GM19099 (cell line): ENCODE results near the gene RTN4R.

Experiments
- POLR2A ChIP-seq: IDR thresholded peaks from 3 replicates; pipeline ENCODE4 v1.6.1; 2011; ENCODE audit warnings: low read depth; ENCODE audit not compliant: insufficient read length; ENCODE audit errors: extremely low read depth

Gene RTN4R

DNA sequence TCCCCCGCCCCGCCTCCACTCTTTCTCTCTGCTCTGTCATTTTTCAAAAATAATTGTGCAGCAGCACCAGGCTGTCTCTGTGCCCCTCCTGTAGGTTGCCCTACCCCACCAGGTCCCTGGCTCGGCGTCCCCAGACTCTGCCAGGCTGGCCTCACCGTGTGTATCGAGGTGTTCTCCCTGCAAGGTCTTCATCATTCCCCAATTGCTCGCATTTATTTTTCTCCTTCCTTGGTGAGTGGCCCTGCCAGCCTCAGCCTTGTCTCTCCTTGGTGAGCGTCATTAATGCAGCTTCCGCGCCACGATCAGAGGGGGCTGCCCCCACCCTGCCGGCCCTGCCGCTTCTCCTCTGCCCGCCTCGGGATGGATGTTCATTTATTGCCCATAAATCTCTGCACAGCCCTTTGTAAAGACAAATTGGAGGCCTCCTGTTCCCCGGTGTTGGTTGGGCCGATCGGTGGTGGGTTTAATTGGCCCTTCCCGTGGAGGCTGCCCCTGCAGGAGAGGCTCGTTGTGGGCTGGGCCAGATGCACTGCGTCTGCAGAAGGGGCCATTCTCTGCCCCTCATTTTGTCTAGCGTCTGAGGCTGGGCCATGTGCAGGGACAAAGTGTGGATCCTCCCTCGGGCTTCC, 33.2 kb downstream of the RTN4R start:
- TF ChIP-seq POLR2A = no peak

DNA sequence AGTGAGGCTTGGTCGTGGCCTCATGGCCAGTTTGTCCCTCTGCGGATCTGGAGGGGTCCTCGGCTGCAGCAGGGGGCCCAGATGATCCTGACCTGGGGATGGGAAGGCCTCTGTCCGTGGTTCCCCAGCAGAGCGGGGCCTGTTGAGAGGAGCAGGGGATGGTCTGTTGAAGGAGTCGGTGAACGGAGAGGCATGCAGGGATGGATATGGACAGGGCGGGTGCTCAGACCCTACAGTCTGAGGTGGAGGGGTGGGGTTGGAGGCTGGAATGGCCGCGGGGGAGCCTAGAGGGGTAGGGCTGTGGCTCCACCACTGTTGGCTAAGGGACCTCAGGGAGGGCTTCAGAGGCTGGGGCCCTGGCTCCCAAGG, 33.8 kb downstream of the RTN4R start:
- no peak for TF ChIP-seq POLR2A

DNA sequence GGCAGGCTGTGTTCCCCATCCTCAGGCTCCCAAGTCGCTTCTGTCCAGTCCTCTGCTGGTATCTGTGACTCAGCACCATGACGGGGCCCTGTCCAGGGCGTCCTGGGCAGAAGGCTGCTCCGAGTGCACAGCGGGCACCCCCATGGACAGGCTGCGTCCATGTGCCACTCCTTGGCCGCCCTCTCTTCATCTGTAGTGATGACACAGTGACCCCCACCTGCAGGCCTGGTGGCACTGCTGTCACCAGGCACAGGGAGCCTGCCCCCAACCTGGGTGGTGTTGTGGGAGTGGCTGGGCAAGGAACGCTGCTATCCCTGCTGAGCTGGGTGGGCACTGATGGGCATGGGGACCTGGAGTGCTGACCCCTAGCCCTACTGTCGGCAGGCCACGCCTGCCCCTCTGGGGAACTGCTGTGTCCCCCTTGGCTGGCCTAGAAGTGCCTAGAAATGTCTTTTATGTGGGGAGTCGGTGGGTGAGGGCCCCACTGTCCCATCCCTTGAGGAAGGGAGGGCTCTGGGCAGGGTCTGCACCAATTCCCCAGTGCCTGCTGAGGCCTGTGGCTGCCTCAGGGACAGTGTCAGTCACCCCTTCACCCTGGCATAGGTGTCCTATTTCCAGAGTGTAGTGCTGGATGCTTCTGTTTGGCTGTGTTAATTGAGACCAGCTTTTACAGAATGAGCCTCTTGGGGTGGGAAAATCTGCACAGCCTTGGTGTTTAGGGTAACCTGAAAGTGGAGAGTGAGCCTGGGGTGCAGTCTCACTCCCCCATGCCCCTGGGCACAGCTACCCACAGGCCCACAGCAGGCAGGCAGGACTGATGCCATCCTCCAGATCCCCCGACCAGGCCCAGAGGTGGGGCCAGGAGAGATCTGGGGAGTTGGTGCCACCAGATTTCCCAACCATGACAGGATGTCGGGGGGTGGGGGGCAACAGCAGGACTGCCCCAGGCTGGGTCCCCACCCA, 34.5 kb downstream of the RTN4R start:
- TF ChIP-seq POLR2A = no peak

DNA sequence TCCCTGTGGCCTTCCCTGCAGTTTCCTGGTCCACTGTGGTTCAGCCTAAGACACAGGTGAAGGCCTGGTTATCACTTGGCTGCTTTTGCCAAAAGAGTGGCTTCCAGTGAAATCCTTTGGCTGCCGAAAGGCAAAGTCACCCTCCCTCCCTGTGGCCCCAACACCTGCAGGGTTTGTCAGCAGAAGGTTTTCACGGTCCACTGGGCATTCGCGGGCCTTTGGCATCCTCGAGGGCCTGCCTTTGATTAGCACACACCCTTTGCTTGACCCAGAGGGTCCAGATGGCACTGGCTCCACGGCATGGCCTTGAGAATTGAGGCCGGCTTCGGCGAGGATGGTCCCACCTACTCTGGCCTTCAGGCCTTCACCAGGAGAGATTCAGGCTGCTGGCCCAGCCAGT, 35.3 kb downstream of the RTN4R start:
- TF ChIP-seq POLR2A = no peak

GRCh38 chr22:20232237-20232598, 35.9 kb downstream of the RTN4R start:
- TF ChIP-seq POLR2A = no peak

DNA sequence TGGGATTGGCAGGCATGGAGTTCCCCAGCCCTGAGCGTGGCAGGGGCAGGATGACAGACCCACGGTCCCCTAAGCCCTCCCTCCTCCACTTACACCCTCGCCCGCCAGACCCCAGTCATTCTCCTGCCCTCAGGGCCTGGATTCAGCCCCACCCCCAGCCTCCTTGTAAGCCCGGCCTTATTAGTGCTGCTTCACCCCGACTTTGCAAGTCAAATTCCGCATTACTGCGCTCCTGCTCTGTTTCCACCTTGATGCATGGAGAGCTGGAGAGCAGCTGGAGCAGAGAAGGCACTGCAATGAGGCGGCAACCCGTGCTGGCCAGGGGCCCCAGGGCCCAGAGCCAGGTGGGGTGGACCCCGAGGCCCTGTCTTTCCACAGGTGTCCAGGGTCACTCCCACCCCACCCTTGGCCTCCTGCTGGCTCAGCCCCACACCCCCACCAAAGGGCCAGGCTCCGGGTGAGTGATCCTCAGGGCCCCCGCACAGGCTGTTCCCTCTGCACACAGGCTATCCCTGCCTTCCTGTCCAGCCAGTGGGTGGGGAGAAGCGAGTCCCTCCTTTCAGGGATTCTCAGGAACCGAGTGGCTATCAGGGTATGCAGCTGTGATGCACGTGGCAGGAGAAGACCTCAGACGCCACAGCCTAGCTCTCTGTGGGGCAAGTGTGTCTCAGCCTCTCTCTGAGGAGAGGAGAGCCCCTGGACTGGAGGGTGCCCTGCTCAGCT, 36.4 kb downstream of the RTN4R start:
- no peak for TF ChIP-seq POLR2A

DNA sequence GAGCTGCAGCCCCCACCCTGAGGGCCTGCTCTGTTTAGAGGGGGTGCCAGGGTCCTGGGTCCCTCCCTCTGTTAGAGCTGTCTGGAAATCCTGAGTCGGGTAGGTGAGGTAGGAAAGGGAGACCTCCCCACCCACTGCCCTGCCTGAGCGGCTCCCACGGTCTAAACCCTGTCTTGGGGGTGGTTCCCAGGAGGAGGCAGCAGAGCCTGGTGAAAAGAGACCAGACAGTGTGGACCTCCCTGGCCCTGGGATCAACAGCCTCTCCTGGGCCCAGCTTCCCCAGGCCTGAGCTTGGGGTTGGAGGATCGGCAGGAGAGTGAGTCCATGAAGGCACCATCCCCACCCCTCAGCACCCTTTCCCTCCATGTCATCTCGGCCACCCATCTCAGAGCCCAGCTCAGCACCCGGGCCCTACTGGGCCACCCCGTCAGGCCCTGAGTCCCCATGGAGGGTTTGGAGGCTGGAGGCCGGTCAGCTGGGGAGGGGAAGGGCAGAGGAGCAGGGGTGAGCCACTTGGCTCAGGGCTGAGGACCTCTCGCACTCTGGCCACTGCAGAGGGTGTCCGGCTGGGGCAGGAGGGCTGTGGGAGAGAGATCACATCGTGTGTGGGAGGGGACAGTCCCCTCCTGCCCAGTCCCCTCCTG, 37.2 kb downstream of the RTN4R start:
- TF ChIP-seq POLR2A = no peak

DNA sequence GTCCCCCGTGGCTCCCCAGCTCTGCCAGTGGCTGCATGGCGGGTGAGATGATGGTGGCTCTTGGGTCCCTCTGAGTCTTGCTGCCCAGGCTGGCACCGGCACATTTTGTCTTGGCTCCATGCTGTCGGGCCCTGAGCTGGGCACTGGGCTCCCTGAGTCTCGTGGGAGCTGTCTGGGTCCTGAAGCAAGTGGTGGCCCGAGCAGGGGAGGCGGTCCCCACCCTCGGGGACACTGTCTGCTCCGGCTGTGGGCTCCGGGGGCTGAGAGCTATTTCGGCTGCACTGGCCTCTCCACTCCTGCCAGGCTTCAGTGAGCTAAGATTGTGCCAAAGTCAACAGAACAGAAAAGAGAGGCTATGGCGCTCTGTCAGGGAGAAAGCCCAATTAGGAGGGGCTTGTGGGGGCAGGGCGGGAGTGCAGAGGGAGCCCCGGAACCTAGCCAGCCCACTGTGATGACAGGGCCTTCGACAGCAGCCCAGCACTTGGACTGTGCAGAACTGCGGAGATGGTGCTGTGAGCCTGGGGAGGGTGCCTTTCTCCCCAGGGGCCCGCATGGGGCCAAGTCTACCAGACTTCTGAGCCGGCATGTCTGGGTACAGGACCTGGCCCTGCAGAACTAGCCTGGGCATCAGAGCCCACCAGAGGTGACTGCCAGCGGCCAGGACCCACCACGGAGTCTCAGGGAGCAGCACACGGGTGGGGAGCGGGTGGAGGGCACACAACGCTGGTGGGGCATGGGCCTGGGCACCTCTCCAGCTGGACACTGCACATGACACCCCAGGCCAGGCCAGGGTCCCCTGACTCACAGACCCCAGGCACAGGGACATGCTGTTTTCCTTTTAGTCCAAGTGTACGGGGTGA, 38.0 kb downstream of the RTN4R start:
- no peak for TF ChIP-seq POLR2A

GRCh38 chr22:20228939-20229272, 39.2 kb downstream of the RTN4R start:
- TF ChIP-seq POLR2A = no peak

DNA sequence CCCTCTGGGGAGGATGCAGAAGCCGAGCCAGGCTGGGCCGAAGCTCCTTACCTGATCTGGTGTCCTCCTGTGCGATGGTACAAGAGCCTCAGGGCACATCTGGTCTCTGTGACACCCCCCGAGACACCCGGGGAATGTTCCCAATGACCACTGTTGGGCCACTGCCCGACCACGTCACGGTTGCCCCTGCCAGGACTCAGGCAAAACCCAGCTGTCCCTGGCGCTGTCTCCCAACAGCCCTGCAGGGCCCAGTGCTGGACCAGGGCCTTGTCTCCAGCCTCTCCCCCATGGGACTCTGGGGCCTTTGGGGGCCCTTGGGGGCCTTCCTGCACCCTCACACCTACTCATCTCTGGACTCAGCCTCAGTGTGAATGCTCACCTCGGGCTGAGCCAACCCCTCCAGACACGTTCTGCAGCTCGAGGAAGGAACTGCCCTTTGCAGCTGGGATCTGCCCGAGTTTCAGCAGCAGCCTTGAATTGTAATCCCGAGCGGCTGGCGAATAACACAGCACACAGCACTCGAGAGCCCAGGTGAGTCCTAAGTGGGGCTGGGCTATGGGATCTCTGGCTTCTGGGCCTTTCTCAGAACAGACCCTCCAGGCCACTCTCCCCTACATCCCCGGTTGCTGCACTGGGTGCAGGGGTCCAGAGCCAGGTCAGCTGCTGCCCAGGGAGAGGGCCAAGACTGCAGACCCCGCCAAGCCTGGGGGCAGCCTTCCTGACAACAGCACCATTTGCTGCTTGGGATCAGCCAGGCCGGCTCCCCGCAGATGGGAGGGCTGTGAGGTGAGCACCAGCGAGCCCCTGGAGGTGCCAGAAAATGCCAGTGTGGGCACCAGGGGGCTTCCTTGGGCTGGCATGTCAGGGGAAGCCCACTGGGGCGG, 39.8 kb downstream of the RTN4R start:
- no peak for TF ChIP-seq POLR2A

- TF ChIP-seq POLR2A = no peak
Observed at GRCh38 chr22:20227363-20227762, 40.8 kb downstream of the RTN4R start.

- TF ChIP-seq POLR2A = no peak
Observed at GRCh38 chr22:20226760-20227350, 41.3 kb downstream of the RTN4R start.

DNA sequence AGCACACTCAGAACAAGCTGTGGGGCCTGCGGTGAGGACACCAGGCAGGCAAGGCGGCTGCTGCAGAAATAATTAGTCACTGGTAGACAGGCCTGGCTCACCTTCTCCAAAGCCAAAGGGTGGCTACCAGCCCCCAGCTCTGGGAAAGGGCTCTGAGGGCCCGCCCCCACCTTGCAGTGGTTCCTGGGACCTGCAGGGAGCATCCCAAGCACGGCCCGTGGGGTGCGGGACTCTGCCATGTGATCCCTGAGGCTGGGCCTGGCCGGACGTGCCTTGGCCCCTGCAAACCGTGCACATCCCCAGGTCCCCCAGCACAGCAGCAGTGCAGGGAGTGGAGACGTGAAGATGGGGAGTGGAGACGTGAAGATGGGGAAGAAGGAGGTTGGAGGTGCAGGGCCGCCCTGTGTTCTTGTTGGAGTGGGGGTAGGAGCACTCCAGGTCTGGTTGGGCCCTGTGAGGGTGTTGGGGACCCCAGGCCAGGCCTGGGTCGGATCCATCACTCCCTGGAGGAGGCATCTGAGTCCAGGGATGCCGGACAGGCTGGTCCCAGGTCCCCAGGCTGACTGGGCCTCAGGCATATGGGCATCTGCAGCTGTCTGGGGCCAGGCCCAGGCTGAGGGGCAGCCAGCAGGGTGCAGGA, 41.9 kb downstream of the RTN4R start:
- no peak for TF ChIP-seq POLR2A
